ENCODE measurements around the gene NT5C1A. TPM values are rescaled to one million over a fixed set of nuclear protein-coding genes. Genes with fewer than 3 reads are reported as not detected.

Gene NT5C1A
- total RNA-seq, 1 experiment from 2014 or later = not detected

- H2BK20ac ChIP-seq (ENCODE audit: low read depth, low read length, poor library complexity, severe bottlenecking) = no peak overlapping the region
- no peak overlapping the region for H2BK15ac ChIP-seq (ENCODE audit: low read depth, low read length)
- no peak overlapping the region for H2BK120ac ChIP-seq (ENCODE audit: low read depth, low read length, poor library complexity, severe bottlenecking)
- peak overlapping the region; percentile 23 for H3K9ac ChIP-seq (ENCODE audit: extremely low read depth, insufficient read length, low read length)
- peaks cover 48% of the 10 kb centered on the region; the same call in 1 of the 2 replicates for H3K27me3 ChIP-seq (ENCODE audit: insufficient read depth, low read length)
- H3K36me3 Mint-ChIP-seq (ENCODE audit: insufficient read depth in 1 of 3, low read depth in 3 of 3) = no peaks in the 10 kb centered on the region
- no peak overlapping the region for H2AFZ ChIP-seq (ENCODE audit: low read length)
- H3K4me2 ChIP-seq (ENCODE audit: insufficient read depth, insufficient read length, low read length) = peak overlapping the region; percentile 48
- no peaks in the 10 kb centered on the region for H3K79me1 ChIP-seq (ENCODE audit: insufficient read depth, low read depth, low read length, poor library complexity, severe bottlenecking)
- H3K4me3 Mint-ChIP-seq = peak overlapping the region; percentile 39 to 76
- WGBS (ENCODE audit: extremely low coverage, insufficient read length, low lambda C conversion rate) = no CpG with 5 or more reads among the region's 12 CpGs
- H3K23ac ChIP-seq (ENCODE audit: insufficient read length, low read depth, low read length) = no peak overlapping the region
- no peak overlapping the region for H4K91ac ChIP-seq (ENCODE audit: insufficient read length, low read depth, low read length)
- peak; percentile 52 for DNase-seq
- no peaks in the 10 kb centered on the region; a peak in 1 of 5 replicates for H3K9me3 Mint-ChIP-seq
- no peak overlapping the region for H4K8ac ChIP-seq (replicated peaks; ENCODE audit: insufficient read length, low read depth, low read length)
- peak overlapping the region in 1 of 3 experiments; percentile 96; a peak in 3 of 7 replicates for H3K27ac Mint-ChIP-seq
- peaks cover 18 to 23% of the 10 kb centered on the region in 2 experiments for H3K4me1 Mint-ChIP-seq
- no peaks in the 10 kb centered on the region for H3K79me2 ChIP-seq (ENCODE audit: insufficient read depth, low read length)
- no peaks in the 10 kb centered on the region for H4K20me1 ChIP-seq (ENCODE audit: control insufficient read depth, insufficient read depth, insufficient read length)
- TF ChIP-seq CTCF (conservative IDR thresholded peaks at IDR 0.05) = no peak
- H2AK5ac ChIP-seq (ENCODE audit: insufficient read length, low read length) = no peak overlapping the region
- peak overlapping the region; percentile 55 for H3K18ac ChIP-seq (ENCODE audit: insufficient read length, low read depth, low read length)
- H3K56ac ChIP-seq (ENCODE audit: insufficient read length, low read depth, low read length) = no peak overlapping the region
- no peak overlapping the region for H2BK5ac ChIP-seq (ENCODE audit: insufficient read length, low read length)
- H4K5ac ChIP-seq (ENCODE audit: insufficient read length, low read depth, low read length) = no peak overlapping the region
- H3T11ph ChIP-seq (ENCODE audit: low read length) = no peak overlapping the region
- H3K4ac ChIP-seq (ENCODE audit: low read depth, low read length) = no peak overlapping the region
- no peak overlapping the region for H3K27ac ChIP-seq (ENCODE audit: insufficient read length, low read depth, low read length)
- H3K23me2 ChIP-seq (ENCODE audit: insufficient read length, low read depth, low read length, poor library complexity, severe bottlenecking) = no peaks in the 10 kb centered on the region
- no peaks in the 10 kb centered on the region for H3K9me3 ChIP-seq (ENCODE audit: control insufficient read depth, low read depth, low read length)
- H3K27me3 Mint-ChIP-seq (ENCODE audit: low read depth) = peaks cover 98% of the 10 kb centered on the region
- H3K14ac ChIP-seq (ENCODE audit: insufficient read depth, low read length) = peak overlapping the region; percentile 40; the same call in 1 of the 2 replicates
- no peak overlapping the region for H2BK12ac ChIP-seq (ENCODE audit: insufficient read length, low read depth, low read length)
- H3K4me1 ChIP-seq (ENCODE audit: insufficient read depth, low read length) = peaks cover 8% of the 10 kb centered on the region; the same call in 1 of the 2 replicates
Measured at GRCh38 chr1:39701049-39701439, 29.1 kb upstream of the NT5C1A start.
